ENCODE data around the gene ARHGEF9. TPM values are rescaled to one million over a fixed set of nuclear protein-coding genes. Genes with fewer than 3 reads are reported as not detected.

Gene ARHGEF9
- total RNA-seq, 1 experiment from 2014 or later: 8.3 TPM

- H3K27me3 ChIP-seq (ENCODE audit: low read length): no peaks in the 10 kb centered on the region
These were observed 41.4 kb downstream of the ARHGEF9 start for GRCh38 chrX:63743596-63743995.

GRCh38 chrX:63740382-63740781 is 44.6 kb downstream of the ARHGEF9 start:
- Histone ChIP-seq H3K36me3 (ENCODE audit: low read depth, low read length) (no peaks in the 10 kb centered on the region), H2AFZ (ENCODE audit: low read length) (no peak overlapping the region), H3K9ac (ENCODE audit: low read length) (no peak overlapping the region), H3K79me2 (ENCODE audit: low read length) (no peaks in the 10 kb centered on the region), H4K20me1 (ENCODE audit: low read length) (no peaks in the 10 kb centered on the region), H3K27me3 (ENCODE audit: low read length) (no peaks in the 10 kb centered on the region), H3F3A (ENCODE audit: low read length, unreplicated experiment) (no peaks in the 10 kb centered on the region), H3K9me3 (ENCODE audit: low read length) (no peaks in the 10 kb centered on the region), H3K4me3 (ENCODE audit: low read length) (no peak overlapping the region), H3K27ac (ENCODE audit: low read length) (no peak overlapping the region), H3K4me2 (ENCODE audit: low read length) (no peak overlapping the region), H3K9me2 (replicated peaks; ENCODE audit: low read length) (no peaks in the 10 kb centered on the region), H3K4me1 (ENCODE audit: insufficient read depth, low read length) (no peaks in the 10 kb centered on the region)
- BruUV-seq (replicated peaks): no TSS peak
- no peak for DNase-seq
- intact Hi-C loops (cut with micrococcal nuclease): no loop called here
- CTCF ChIA-PET: no interaction called here
- POLR2A ChIA-PET (ENCODE audit: unreplicated experiment): no interaction called here
- no peak for TF ChIP-seq CTCF (conservative IDR thresholded peaks at IDR 0.05; ENCODE audit: low read depth, low read length)
- TF ChIP-seq EZH2phosphoT487 (IDR thresholded peaks at IDR 0.05; ENCODE audit: borderline replicate concordance, low read length): no peak
- no peak for TF ChIP-seq EZH2 (IDR thresholded peaks at IDR 0.05; ENCODE audit: low read length, unreplicated experiment)
- ATAC-seq: no peak

More at GRCh38 chrX:63743596-63743995, 41.4 kb downstream of the ARHGEF9 start:
- BruUV-seq (replicated peaks): no TSS peak
- POLR2A ChIA-PET (ENCODE audit: unreplicated experiment): interaction anchor here (0.7 kb wide), 1 partner anchor 12 kb away, joined by 5 read pairs; no protein-coding TSS in a partner anchor
- Histone ChIP-seq H3K9me2 (replicated peaks; ENCODE audit: low read length) (no peaks in the 10 kb centered on the region), H3K79me2 (ENCODE audit: low read length) (no peaks in the 10 kb centered on the region), H3K36me3 (ENCODE audit: low read depth, low read length) (no peaks in the 10 kb centered on the region), H2AFZ (ENCODE audit: low read length) (no peak overlapping the region), H3K9me3 (ENCODE audit: low read length) (no peaks in the 10 kb centered on the region), H3F3A (ENCODE audit: low read length, unreplicated experiment) (no peaks in the 10 kb centered on the region), H3K27ac (ENCODE audit: low read length) (no peak overlapping the region), H3K4me2 (ENCODE audit: low read length) (no peak overlapping the region), H3K4me3 (ENCODE audit: low read length) (no peak overlapping the region), H3K4me1 (ENCODE audit: insufficient read depth, low read length) (no peaks in the 10 kb centered on the region), H4K20me1 (ENCODE audit: low read length) (no peaks in the 10 kb centered on the region), H3K9ac (ENCODE audit: low read length) (no peak overlapping the region)
- ATAC-seq: no peak
- intact Hi-C loops (cut with micrococcal nuclease): no loop called here
- CTCF ChIA-PET: no interaction called here
- DNase-seq: no peak
- TF ChIP-seq EZH2phosphoT487 (IDR thresholded peaks at IDR 0.05; ENCODE audit: borderline replicate concordance, low read length) (no peak), CTCF (conservative IDR thresholded peaks at IDR 0.05; ENCODE audit: low read depth, low read length) (no peak), EZH2 (IDR thresholded peaks at IDR 0.05; ENCODE audit: low read length, unreplicated experiment) (no peak)

- H3K9me2 ChIP-seq (replicated peaks; ENCODE audit: low read length): no peaks in the 10 kb centered on the region
- no peak for ATAC-seq
- no peak overlapping the region for H3K4me3 ChIP-seq (ENCODE audit: low read length)
- ChIA-PET CTCF (no interaction called here), POLR2A (ENCODE audit: unreplicated experiment) (no interaction called here)
- H4K20me1 ChIP-seq (ENCODE audit: low read length): no peaks in the 10 kb centered on the region
- no peaks in the 10 kb centered on the region for H3K4me1 ChIP-seq (ENCODE audit: insufficient read depth, low read length)
- H3K4me2 ChIP-seq (ENCODE audit: low read length): no peak overlapping the region
- H2AFZ ChIP-seq (ENCODE audit: low read length): no peak overlapping the region
- H3K27me3 ChIP-seq (ENCODE audit: low read length): no peaks in the 10 kb centered on the region
- H3K79me2 ChIP-seq (ENCODE audit: low read length): no peaks in the 10 kb centered on the region
- no peak overlapping the region for H3K27ac ChIP-seq (ENCODE audit: low read length)
- no peaks in the 10 kb centered on the region for H3K36me3 ChIP-seq (ENCODE audit: low read depth, low read length)
- BruUV-seq (replicated peaks): no TSS peak
- no peaks in the 10 kb centered on the region for H3F3A ChIP-seq (ENCODE audit: low read length, unreplicated experiment)
- DNase-seq: no peak
- TF ChIP-seq CTCF (conservative IDR thresholded peaks at IDR 0.05; ENCODE audit: low read depth, low read length) (no peak), EZH2 (IDR thresholded peaks at IDR 0.05; ENCODE audit: low read length, unreplicated experiment) (no peak)
- no peaks in the 10 kb centered on the region for H3K9me3 ChIP-seq (ENCODE audit: low read length)
- intact Hi-C loops (cut with micrococcal nuclease): no loop called here
- no peak overlapping the region for H3K9ac ChIP-seq (ENCODE audit: low read length)
These were observed 45.1 kb downstream of the ARHGEF9 start for GRCh38 chrX:63739885-63740284.
